Endothelial cell of hepatic sinusoid (primary cell): ENCODE measurements around the gene TBC1D9.

Source experiments
- in situ Hi-C: cut with HindIII; loops from 2 replicates; pipeline ENCODE4 v1.10.0; 2017; ENCODE audit warnings: low sequenced_read_pairs

TBC1D9 gene

DNA sequence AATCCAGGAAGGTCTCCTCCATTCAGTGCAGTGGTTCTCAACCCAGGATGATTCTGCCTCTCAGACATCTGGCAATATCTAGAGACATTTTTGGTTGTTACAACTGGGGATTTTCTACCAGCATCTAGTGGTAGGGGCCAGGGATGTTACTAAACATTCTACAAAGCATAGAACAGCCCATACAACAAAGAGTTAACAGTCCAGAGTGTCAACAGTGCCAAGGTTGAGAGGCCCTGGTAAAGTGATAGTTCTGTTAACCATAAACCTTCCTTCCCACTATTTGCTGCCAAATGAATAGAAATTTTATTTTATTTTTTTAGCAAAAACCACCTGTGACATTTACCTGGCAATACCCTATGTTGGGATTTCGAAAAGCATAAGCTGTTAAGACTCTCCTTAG lies 94.6 kb downstream of the TBC1D9 start:
- in situ Hi-C loops = no loop called here

- in situ Hi-C loops = no loop called here
These were observed 96.1 kb downstream of the TBC1D9 start for GRCh38 chr4:140659943-140660700.

DNA sequence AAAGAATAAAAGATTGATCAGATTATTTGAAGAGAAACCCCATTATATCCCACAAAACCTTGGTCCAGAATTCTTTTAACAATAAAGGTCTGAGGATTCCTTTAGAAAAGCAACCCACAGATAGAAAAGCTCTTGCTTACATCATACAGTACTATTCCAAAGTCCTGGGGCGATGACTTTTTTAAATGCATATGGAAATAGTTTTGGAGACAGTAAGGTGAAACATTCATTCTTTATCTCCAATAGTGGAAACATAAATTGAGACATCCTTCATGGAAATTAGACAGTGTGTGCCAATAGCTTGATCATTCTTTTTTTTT lies 101.7 kb downstream of the TBC1D9 start:
- in situ Hi-C loops = no loop called here

DNA sequence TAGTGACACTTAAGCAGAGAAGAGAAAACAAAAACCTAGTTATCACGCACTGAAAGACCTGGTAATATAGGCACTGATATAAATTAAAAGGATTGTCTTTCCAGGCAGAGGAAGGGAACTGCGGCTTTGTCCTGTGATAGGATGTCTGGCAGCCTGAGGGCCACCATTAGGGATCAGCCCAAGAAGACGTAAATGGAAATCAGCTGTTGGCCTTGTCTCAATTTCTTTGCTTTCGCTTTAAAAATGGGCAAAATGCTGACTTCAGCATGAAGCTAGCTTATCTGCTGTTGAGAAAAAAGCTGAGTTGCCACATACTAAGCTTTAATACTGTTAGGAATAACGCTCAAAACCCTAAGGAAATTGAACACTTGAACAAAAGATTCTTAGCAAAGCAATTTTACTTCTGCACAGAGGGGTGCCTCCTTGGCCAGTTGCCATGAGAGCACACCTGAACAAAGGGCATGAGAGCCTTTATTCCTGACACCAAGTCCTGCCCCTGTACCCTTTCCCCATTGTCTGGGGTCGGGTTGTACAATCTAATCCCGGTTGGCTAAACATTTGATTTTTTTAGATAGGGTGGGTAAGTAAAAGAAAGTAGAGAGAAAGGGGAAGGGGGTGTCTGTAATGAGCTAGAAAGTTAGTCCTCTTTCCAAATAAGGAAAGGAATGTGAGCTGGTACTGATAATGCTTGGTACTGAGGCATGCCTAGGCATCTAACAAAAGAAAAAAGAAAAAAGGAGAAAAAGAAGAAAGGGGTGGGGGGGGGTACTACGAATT lies 102.3 kb downstream of the TBC1D9 start:
- in situ Hi-C loops = no loop called here

- in situ Hi-C loops = no loop called here
These were observed 103.6 kb downstream of the TBC1D9 start for GRCh38 chr4:140652601-140653000.

GRCh38 chr4:140648716-140649308 lies 107.4 kb downstream of the TBC1D9 start:
- in situ Hi-C loops = no loop called here

DNA sequence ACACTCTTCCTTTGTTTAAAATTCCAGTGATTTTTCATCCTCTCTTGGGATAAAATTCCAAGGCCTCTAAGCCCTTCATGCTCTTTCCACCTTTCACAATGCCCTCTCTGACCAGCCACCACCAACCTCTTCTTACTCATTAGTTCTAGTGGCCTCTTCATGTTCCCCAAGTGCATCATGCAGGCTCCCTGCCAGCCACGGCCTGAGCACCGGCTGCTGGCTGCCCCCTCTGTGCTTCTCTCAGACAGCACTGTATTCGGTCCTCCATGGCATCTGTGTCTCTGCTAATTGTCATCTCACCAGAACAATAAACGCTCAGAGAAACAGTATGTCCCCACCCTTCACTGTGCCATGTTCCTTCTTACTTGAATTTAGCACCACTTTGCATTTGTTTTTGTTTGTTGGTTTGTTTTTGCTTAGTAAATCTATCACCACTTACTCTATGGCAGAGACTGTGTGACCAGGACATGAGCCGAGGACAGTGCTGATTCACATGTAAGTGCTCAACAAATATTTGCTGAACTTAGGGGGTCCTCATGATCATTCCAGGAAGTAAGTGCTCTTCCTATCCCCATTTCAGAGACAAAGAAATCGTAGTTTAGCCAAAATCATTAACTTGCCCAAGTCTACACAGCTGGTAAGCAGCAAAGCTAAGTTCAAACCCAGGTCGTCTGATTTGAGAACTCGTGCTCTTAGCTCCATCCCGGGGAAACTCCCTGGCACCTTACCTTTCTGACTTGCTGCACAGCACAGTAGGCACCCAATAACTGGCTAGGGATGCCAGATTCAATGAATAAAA lies 110.4 kb downstream of the TBC1D9 start:
- in situ Hi-C loops = no loop called here

DNA sequence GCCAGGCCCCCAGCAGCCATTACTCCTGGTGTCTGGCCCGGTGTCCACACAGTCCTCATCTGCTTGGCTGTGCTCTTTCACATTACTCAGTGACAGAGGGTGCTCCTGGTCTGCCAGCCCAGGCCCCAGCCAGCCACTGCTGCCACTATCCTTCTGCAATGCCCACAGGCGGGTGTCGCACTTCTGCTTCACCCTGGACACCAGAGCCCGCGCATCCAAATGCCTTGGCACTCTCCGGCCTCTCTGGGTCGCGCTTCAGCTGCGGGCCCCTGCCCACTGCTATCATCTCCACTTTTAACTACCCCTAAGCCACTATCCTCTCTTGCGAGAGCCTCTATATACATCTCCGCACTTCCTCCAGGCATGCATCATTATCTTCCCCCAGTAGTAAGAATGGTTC lies 111.0 kb downstream of the TBC1D9 start:
- in situ Hi-C loops = no loop called here

DNA sequence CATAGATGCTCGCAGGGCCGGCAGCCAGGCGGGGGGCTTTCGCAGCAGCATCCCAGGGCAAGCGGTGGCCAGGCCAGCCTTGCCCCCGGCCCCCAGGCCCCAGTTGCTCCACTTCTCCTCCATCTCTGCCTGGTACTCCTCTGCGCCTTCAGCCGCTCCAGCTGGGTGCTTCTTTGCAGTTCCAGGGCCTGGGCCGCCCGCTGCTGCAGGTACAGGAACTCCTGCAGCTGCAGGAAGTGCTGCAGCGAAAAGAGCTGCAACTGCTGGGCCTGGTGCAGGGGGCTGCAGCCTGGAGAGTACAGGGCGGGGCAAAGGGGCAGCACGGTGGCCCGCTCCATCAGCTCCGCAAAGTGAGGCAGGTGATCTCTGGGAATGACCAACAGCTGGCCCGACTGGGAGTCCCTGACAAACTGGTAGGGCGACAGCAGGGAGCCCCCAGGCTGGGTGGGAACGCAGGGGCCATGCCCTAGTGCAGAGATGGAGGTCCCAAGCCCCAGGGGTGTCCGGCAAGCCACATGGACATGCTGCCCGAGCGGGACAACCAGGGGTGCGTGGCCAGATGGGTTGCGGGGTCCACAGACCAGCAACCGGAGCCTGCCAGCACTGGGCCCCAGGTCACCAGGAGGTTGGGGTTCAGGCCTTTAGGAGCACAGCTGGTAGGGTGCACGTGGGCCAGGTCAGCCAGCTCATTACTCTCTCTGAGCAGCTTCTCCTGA lies 111.6 kb downstream of the TBC1D9 start:
- in situ Hi-C loops = no loop called here

DNA sequence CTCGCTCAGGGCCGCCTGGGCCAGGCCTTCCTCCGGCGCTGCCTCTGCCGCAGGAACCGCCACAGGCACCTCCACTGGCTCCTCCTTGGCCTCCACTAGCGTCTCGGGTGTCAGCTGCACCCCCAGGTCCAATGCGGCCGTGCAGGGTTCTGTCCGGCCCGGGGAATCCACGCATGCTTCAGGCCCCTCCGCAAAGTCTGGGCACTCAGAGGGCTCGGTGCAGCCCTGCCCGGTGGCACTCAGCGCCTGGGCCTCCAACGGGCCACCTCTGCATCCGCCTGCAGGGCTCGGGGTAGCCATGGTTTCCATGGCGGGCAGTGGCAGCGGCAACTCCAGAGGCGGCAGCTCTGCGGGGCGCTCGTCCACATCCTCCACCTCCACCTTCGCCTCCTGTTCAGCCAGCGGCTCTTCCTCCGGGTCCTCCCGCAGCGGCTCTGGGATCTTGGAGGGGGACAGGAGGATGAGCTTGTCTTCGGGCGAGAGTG lies 112.6 kb downstream of the TBC1D9 start:
- in situ Hi-C loops = no loop called here

- in situ Hi-C loops = no loop called here
These were observed 113.3 kb downstream of the TBC1D9 start for GRCh38 chr4:140642674-140643437.

DNA sequence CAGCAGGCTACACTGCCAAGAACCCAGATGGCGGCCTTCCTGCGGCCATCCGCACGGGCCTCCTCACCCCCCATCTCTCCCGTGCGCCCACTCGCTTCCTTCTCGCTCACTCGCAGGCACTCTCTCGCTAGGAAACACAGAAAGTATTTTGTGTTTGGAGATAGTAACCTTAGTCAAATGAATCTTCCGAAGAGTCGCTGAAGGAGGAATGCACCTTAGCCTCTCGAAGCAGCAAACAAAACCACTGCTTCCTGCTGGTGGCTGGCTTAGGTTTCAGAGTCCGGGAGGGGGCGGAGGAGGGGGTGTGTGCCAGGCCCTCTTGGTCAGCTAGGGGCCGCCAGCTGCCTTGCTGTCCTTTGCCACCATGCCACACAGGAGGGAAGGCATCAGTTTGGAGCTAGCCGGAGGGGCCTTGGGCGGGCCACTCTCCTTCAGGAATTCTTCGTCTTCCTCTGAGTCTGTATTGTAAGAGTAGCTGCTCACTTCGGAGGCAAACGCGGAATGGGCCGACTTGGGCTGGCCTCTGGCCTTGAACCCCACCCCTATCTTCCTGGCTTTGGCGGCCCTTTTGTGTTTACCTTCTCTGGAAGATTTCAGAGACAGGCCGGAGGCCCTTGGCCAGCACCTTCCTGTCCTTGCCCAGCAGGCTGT lies 114.3 kb downstream of the TBC1D9 start:
- in situ Hi-C loops = no loop called here

GRCh38 chr4:140641105-140641555 lies 115.1 kb downstream of the TBC1D9 start:
- in situ Hi-C loops = no loop called here

DNA sequence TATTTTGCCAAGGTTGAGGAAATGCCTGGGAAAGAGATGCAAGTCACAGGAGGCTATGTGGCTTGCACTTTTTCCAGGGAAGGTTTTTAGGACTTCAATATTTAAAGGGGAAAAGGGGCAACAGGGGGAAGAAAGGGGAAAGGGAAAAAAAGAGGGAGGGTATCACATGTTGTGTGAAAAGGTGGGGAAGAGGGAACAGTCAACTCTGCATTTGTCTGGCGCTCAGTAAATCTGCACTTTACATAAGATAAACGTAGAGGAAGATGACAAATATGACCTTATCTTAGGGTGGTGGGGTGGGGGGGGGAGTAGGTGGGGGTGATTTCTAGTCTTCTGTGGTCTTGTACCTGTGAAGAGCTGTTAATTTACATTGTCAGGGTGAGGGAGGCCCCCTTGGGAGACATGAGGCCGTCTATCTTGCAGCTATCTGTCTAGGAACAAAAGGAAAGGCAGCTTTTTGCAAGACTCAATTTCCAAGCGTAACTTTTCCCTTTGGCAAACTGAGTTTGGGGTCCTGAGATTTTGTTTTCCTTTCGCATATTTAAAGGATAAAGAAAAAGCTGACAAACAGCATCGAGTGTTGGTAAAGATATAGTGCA lies 115.9 kb downstream of the TBC1D9 start:
- in situ Hi-C loops = no loop called here

DNA sequence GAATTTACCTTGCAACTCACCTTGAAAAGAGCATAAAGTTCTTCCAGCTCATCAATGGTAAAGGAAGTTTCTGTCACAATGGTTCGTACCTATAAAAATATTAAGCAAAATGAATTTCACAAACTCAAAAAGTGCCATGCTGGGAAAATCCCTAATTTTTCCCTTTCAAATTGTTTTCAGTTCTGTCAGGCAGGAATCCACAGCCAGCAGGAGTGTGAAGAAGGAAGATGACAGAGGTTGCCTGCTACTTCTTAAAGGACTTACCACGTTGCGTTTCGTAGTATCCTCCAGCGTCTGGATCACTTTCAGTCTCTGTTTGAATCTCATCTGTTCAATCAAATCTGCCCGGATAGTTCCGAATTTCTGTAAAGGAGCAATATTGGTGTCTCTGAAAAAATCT lies 117.1 kb downstream of the TBC1D9 start:
- in situ Hi-C loops = no loop called here

- in situ Hi-C loops = no loop called here
These were observed 118.3 kb downstream of the TBC1D9 start for GRCh38 chr4:140637836-140638235.

- in situ Hi-C loops = no loop called here
These were observed 120.6 kb downstream of the TBC1D9 start for GRCh38 chr4:140635606-140636005.

- in situ Hi-C loops = no loop called here
These were observed 122.2 kb downstream of the TBC1D9 start for GRCh38 chr4:140633951-140634350.

GRCh38 chr4:140633124-140633523 lies 123.1 kb downstream of the TBC1D9 start:
- in situ Hi-C loops = no loop called here
